Measurements from ENCODE around the gene ABCA7. TPM values are rescaled to one million over a fixed set of nuclear protein-coding genes. Genes with fewer than 3 reads are reported as not detected.

Gene ABCA7
- total and polyA plus RNA-seq, 2 experiments from 2014 or later, result 17.8 to 26.8 TPM

GRCh38 chr19:1093330-1093729 lies 53.4 kb downstream of the ABCA7 start:
- H3K27ac ChIP-seq, result no peak overlapping the region
- no peaks in the 10 kb centered on the region for H3K9me2 ChIP-seq (replicated peaks; ENCODE audit: insufficient read depth)
- H3K27me3 ChIP-seq, result no peaks in the 10 kb centered on the region
- no peak for TF ChIP-seq EZH2phosphoT487 (IDR thresholded peaks at IDR 0.05; ENCODE audit: low read depth, severe bottlenecking, unreplicated experiment)
- TF ChIP-seq EZH2 (IDR thresholded peaks at IDR 0.05; ENCODE audit: borderline replicate concordance), result no peak
- TF ChIP-seq CTCF (IDR thresholded peaks at IDR 0.05; ENCODE audit: poor library complexity), result no peak
- peaks cover 12% of the 10 kb centered on the region for H4K20me1 ChIP-seq (ENCODE audit: insufficient read depth, poor library complexity, severe bottlenecking)
- H2AFZ ChIP-seq, result no peak overlapping the region
- DNase-seq (ENCODE audit: low spot score), result no peak
- WGBS (ENCODE audit: low lambda C conversion rate, missing lambda C conversion rate), result 91% methylated on average over 13 of the region's 15 CpGs
- no peak overlapping the region for H3K4me3 ChIP-seq
- no peaks in the 10 kb centered on the region for H3K36me3 ChIP-seq (replicated peaks; ENCODE audit: insufficient read depth, low read depth)
- H3K9me3 ChIP-seq (ENCODE audit: low read depth), result no peaks in the 10 kb centered on the region
- H3K4me1 ChIP-seq (ENCODE audit: insufficient read depth), result peaks cover 16% of the 10 kb centered on the region
- peak overlapping the region; percentile 99 for H3K4me2 ChIP-seq
- H3K79me2 ChIP-seq, result peaks cover 34% of the 10 kb centered on the region

DNA sequence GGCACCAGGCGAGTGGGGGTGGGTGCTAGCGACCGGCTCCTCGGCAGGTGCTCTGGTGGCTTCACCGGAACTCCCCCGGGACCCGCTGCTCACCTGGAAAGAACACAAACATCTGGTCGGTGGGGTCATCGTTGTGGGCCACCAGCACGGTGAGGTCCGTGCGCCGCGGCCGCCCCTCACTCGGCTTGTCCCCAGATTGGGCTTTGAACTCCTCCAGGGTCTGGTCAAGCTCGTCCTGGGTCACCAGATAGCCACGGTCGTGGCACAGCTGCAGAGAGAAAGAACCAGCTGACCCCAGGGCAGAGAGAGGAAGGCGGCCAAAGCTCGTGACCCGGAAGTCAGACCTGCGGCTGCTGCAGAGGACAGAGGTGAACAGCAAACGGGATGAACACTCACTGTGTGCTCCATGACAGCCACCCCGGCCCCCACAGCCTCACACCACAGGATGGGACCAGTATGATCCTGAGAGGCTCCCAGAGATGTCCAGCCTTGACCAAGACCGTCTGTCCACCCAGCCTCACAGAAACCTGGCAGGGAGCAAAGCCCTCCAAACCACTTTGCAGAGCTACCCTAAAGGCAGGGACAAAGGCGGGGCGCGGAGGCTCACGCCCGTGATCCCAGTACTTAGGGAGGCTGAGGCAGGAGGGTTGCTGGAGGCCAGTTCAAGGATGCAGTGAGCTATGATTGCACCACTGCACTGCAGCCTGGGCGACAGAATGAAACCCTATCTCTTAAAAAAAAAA lies 54.1 kb downstream of the ABCA7 start:
- H3K27ac ChIP-seq, result no peak overlapping the region
- no peaks in the 10 kb centered on the region for H3K9me3 ChIP-seq (ENCODE audit: low read depth)
- no peaks in the 10 kb centered on the region for H3K9me2 ChIP-seq (replicated peaks; ENCODE audit: insufficient read depth)
- no peaks in the 10 kb centered on the region for H3K36me3 ChIP-seq (replicated peaks; ENCODE audit: insufficient read depth, low read depth)
- H3K27me3 ChIP-seq, result no peaks in the 10 kb centered on the region
- WGBS (ENCODE audit: low lambda C conversion rate, missing lambda C conversion rate), result 74% methylated on average over 22 of the region's 32 CpGs
- H4K20me1 ChIP-seq (ENCODE audit: insufficient read depth, poor library complexity, severe bottlenecking), result peaks cover 12% of the 10 kb centered on the region
- H3K4me2 ChIP-seq, result peak overlapping the region; percentile 99
- no peak for TF ChIP-seq EZH2phosphoT487 (IDR thresholded peaks at IDR 0.05; ENCODE audit: low read depth, severe bottlenecking, unreplicated experiment)
- TF ChIP-seq EZH2 (IDR thresholded peaks at IDR 0.05; ENCODE audit: borderline replicate concordance), result no peak
- no peak for TF ChIP-seq CTCF (IDR thresholded peaks at IDR 0.05; ENCODE audit: poor library complexity)
- no peak for DNase-seq (ENCODE audit: low spot score)
- H3K4me3 ChIP-seq, result peak overlapping the region; percentile 51
- H3K4me1 ChIP-seq (ENCODE audit: insufficient read depth), result peaks cover 22% of the 10 kb centered on the region
- H2AFZ ChIP-seq, result no peak overlapping the region
- H3K79me2 ChIP-seq, result peaks cover 34% of the 10 kb centered on the region

GRCh38 chr19:1094655-1094977 lies 54.7 kb downstream of the ABCA7 start:
- no peak overlapping the region for H2AFZ ChIP-seq
- H3K4me2 ChIP-seq, result peak overlapping the region; percentile 99
- no peak for DNase-seq (ENCODE audit: low spot score)
- no peaks in the 10 kb centered on the region for H3K9me2 ChIP-seq (replicated peaks; ENCODE audit: insufficient read depth)
- TF ChIP-seq EZH2phosphoT487 (IDR thresholded peaks at IDR 0.05; ENCODE audit: low read depth, severe bottlenecking, unreplicated experiment) (no peak), EZH2 (IDR thresholded peaks at IDR 0.05; ENCODE audit: borderline replicate concordance) (no peak)
- H3K27ac ChIP-seq, result peak overlapping the region; percentile 41
- no peaks in the 10 kb centered on the region for H3K9me3 ChIP-seq (ENCODE audit: low read depth)
- H3K4me3 ChIP-seq, result peak overlapping the region; percentile 51
- peaks cover 26% of the 10 kb centered on the region for H3K4me1 ChIP-seq (ENCODE audit: insufficient read depth)
- H3K27me3 ChIP-seq, result no peaks in the 10 kb centered on the region
- 5% methylated on average over 15 of the region's 19 CpGs for WGBS (ENCODE audit: low lambda C conversion rate, missing lambda C conversion rate)
- no peaks in the 10 kb centered on the region for H3K36me3 ChIP-seq (replicated peaks; ENCODE audit: insufficient read depth, low read depth)
- H3K79me2 ChIP-seq, result peaks cover 34% of the 10 kb centered on the region
- peaks cover 12% of the 10 kb centered on the region for H4K20me1 ChIP-seq (ENCODE audit: insufficient read depth, poor library complexity, severe bottlenecking)

- no peaks in the 10 kb centered on the region for H3K36me3 ChIP-seq (replicated peaks; ENCODE audit: insufficient read depth, low read depth)
- 2% methylated on average over 44 of the region's 81 CpGs for WGBS (ENCODE audit: low lambda C conversion rate, missing lambda C conversion rate)
- peak within 1 kb of the TSS; percentile 51 for H3K4me3 ChIP-seq
- peak within 1 kb of the TSS; percentile 41 for H3K27ac ChIP-seq
- peaks cover 34% of the 10 kb centered on the region for H3K79me2 ChIP-seq
- H4K20me1 ChIP-seq (ENCODE audit: insufficient read depth, poor library complexity, severe bottlenecking), result peaks cover 12% of the 10 kb centered on the region
- peak; percentile 99 for DNase-seq (ENCODE audit: low spot score)
- peak within 1 kb of the TSS; percentile 42 for H2AFZ ChIP-seq
- peaks cover 26% of the 10 kb centered on the region for H3K4me1 ChIP-seq (ENCODE audit: insufficient read depth)
- no peaks in the 10 kb centered on the region for H3K27me3 ChIP-seq
- peak within 1 kb of the TSS; percentile 99 for H3K4me2 ChIP-seq
- H3K9me3 ChIP-seq (ENCODE audit: low read depth), result no peaks in the 10 kb centered on the region
- TF ChIP-seq EZH2 (IDR thresholded peaks at IDR 0.05; ENCODE audit: borderline replicate concordance), result no peak
- no peak for TF ChIP-seq EZH2phosphoT487 (IDR thresholded peaks at IDR 0.05; ENCODE audit: low read depth, severe bottlenecking, unreplicated experiment)
- TF ChIP-seq CTCF (IDR thresholded peaks at IDR 0.05; ENCODE audit: poor library complexity), result no peak
- H3K9me2 ChIP-seq (replicated peaks; ENCODE audit: insufficient read depth), result no peaks in the 10 kb centered on the region
Observed at GRCh38 chr19:1094978-1095701, 55.2 kb downstream of the ABCA7 start, which contains the start of gene POLR2E. Gene POLR2E, minus strand, starts transcription at chr19:1095375. Its CDS starts 60 bp downstream, at chr19:1095315.

Measured in hepatocyte (in vitro differentiated cells).